SK-N-SH treated with all-trans-retinoic acid at 6 μM for 48 hours (cell line): ENCODE data around the gene EPHB2.
"Not testable (repeated sequence)": the region's sequence is repeated elsewhere in the genome, so short reads cannot be mapped to it uniquely, and the experiment has no call there.

Experiments
- ATAC-seq: fragments of 200-7000 bp; cut with Tn5 transposase; 3 replicates; pipeline ENCODE4 v1.9.1; 2020; ENCODE audit warnings: mild to moderate bottlenecking, moderate library complexity
- ARNTL ChIP-seq: fragments of 450-650 bp; formaldehyde crosslinking; IDR thresholded peaks from 2 replicates; pipeline ENCODE4 v1.5.0; 2020; ENCODE audit warnings: low read depth, mild to moderate bottlenecking, moderate library complexity, borderline replicate concordance
- GLIS3 ChIP-seq: fragments of 250-450 bp; sonication (Bioruptor Pico); IDR thresholded peaks from 2 replicates; pipeline ENCODE4 v1.5.0; 2020; ENCODE audit warnings: mild to moderate bottlenecking, moderate library complexity
- OSR1 ChIP-seq: fragments of 250-450 bp; sonication (Bioruptor Pico); IDR thresholded peaks from 2 replicates; pipeline ENCODE4 v1.8.0; 2022; ENCODE audit warnings: moderate library complexity, mild to moderate bottlenecking, inconsistent platforms
- POU6F1 ChIP-seq: fragments of 250-450 bp; sonication (Bioruptor Pico); IDR thresholded peaks from 2 replicates; pipeline ENCODE4 v1.8.0; 2021; ENCODE audit warnings: low read depth, mild to moderate bottlenecking, moderate library complexity, borderline replicate concordance
- PPARA ChIP-seq: fragments of 250-450 bp; sonication (Bioruptor Pico); IDR thresholded peaks from 2 replicates; pipeline ENCODE4 v1.5.0; 2020; ENCODE audit warnings: mild to moderate bottlenecking, borderline replicate concordance
- RARB ChIP-seq: fragments of 250-450 bp; sonication (Bioruptor Pico); IDR thresholded peaks from 2 replicates; pipeline ENCODE4 v1.8.0; 2021; ENCODE audit warnings: mild to moderate bottlenecking, moderate library complexity
- TCF4 ChIP-seq: fragments of 250-450 bp; sonication (Bioruptor Pico); IDR thresholded peaks from 2 replicates; pipeline ENCODE4 v1.8.0; 2021; ENCODE audit warnings: mild to moderate bottlenecking, moderate library complexity, borderline replicate concordance
- TOX ChIP-seq: fragments of 250-450 bp; sonication (Bioruptor Pico); IDR thresholded peaks from 2 replicates; pipeline ENCODE4 v1.8.0; 2021; ENCODE audit warnings: mild to moderate bottlenecking, moderate library complexity, borderline replicate concordance
- ZC3H10 ChIP-seq: fragments of 250-450 bp; sonication (Bioruptor Pico); IDR thresholded peaks from 2 replicates; pipeline ENCODE4 v1.5.1; 2021; ENCODE audit warnings: mild to moderate bottlenecking, moderate library complexity
- ZFP3 ChIP-seq: fragments of 250-450 bp; sonication (Bioruptor Pico); IDR thresholded peaks from 2 replicates; pipeline ENCODE4 v1.5.0; 2020; ENCODE audit warnings: mild to moderate bottlenecking, moderate library complexity
- ZFP30 ChIP-seq: fragments of 450-650 bp; formaldehyde crosslinking; IDR thresholded peaks from 2 replicates; pipeline ENCODE4 v1.5.0; 2022; ENCODE audit warnings: mild to moderate bottlenecking, moderate library complexity
- ZNF8 ChIP-seq: fragments of 450-650 bp; formaldehyde crosslinking; IDR thresholded peaks from 2 replicates; pipeline ENCODE4 v1.5.0; 2020; ENCODE audit warnings: mild to moderate bottlenecking, moderate library complexity
- TF ChIP-seq, protein P1 (sequence below): fragments of 250-450 bp; sonication (Bioruptor Pico); IDR thresholded peaks from 2 replicates; pipeline ENCODE4 v1.5.1; 2020; ENCODE audit warnings: low read depth, mild to moderate bottlenecking, moderate library complexity
- TF ChIP-seq, protein P2 (sequence below): fragments of 250-450 bp; sonication (Bioruptor Pico); IDR thresholded peaks from 2 replicates; pipeline ENCODE4 v1.5.1; 2021; ENCODE audit warnings: mild to moderate bottlenecking, moderate library complexity
- TF ChIP-seq, protein P3 (sequence below): fragments of 250-450 bp; sonication (Bioruptor Pico); IDR thresholded peaks from 2 replicates; pipeline ENCODE4 v1.5.0; 2020; ENCODE audit warnings: mild to moderate bottlenecking, moderate library complexity
- TF ChIP-seq, protein P4 (sequence below): fragments of 250-450 bp; sonication (Bioruptor Pico); IDR thresholded peaks from 2 replicates; pipeline ENCODE4 v1.8.0; 2020; ENCODE audit warnings: mild to moderate bottlenecking, moderate library complexity, borderline replicate concordance

EPHB2 gene

DNA sequence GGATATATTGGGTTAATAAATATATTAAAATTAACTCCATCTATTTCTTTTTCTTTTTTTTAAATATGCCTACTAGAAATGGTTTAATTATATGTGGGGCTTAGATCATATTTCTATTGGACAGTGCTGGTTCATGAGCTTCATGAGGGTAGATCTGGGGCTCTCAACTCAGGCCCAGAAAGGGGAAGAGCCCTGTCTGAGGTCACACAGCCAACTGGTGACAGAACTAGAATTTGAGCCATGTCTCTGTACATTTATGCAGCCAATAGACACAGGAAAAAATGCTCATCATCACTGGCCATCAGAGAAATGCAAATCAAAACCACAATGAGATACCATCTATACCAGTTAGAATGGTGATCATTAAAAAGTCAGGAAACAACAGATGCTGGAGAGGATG lies 5.1 kb upstream of the EPHB2 start (continued):
- TF ChIP-seq, protein P1, sequence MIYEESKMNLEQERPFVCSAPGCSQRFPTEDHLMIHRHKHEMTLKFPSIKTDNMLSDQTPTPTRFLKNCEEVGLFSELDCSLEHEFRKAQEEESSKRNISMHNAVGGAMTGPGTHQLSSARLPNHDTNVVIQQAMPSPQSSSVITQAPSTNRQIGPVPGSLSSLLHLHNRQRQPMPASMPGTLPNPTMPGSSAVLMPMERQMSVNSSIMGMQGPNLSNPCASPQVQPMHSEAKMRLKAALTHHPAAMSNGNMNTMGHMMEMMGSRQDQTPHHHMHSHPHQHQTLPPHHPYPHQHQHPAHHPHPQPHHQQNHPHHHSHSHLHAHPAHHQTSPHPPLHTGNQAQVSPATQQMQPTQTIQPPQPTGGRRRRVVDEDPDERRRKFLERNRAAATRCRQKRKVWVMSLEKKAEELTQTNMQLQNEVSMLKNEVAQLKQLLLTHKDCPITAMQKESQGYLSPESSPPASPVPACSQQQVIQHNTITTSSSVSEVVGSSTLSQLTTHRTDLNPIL (CRISPR knock-in tag): no peak
- TF ChIP-seq GLIS3 (CRISPR knock-in tag) (no peak), ZFP30 (CRISPR knock-in tag) (no peak), TOX (CRISPR knock-in tag) (no peak), PPARA (no peak), OSR1 (CRISPR knock-in tag) (no peak), ZFP3 (CRISPR knock-in tag) (no peak)
- TF ChIP-seq, all 23 proteins: peak for 0

- not testable (repeated sequence) for ATAC-seq
Measured at GRCh38 chr1:22706100-22706499, 4.5 kb upstream of the EPHB2 start.

DNA sequence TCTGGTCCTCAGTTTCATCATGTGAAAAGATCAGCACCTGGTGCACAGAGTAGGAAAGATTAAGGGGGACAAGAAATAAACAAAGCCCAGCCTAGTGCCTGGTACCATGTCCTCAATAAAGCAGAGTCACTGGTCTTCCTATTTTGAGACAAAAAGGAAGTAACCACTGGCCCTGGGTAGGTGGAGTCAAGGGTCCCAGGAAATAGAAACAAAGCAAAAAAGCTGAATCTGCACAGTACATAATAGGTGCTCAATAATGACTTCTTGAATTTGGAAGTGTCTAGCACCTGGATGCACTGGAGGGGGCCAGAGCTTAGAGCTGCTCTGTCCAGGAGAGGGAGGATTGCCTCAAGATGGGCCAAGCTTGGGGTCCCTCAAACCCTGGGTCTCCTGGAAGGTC lies 1.9 kb upstream of the EPHB2 start:
- ATAC-seq: no peak
- no peak for TF ChIP-seq TCF4 (CRISPR knock-in tag)
- no peak for TF ChIP-seq RARB (CRISPR knock-in tag)
- no peak for TF ChIP-seq ZC3H10 (CRISPR knock-in tag)
- TF ChIP-seq ZFP3 (CRISPR knock-in tag): no peak

DNA sequence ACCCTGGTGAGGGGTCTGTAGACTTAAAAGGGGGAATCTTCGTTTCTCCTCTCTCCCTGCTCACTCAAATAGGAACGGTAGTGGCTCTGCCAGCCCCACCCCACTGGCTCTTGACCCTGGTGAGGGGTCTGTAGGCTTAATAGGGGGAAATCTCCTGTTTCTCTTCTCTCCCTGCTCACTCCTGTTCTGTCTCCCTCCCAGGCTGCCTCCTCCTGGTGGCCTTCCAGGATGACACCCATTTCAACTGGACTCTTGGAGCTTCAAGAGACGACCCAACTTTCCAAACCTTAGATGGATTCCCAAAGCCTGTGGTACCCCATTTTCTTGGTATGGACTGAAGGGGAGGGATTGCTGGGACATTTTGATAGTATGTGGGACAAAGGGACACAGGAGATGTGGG lies 1.4 kb upstream of the EPHB2 start:
- TF ChIP-seq GLIS3 (CRISPR knock-in tag) (no peak), ZFP30 (CRISPR knock-in tag) (no peak), TOX (CRISPR knock-in tag) (no peak), POU6F1 (no peak), ZNF8 (CRISPR knock-in tag) (no peak), ZC3H10 (CRISPR knock-in tag) (no peak), OSR1 (CRISPR knock-in tag) (no peak), ARNTL (CRISPR knock-in tag) (no peak), PPARA (no peak)
- TF ChIP-seq, protein P2, sequence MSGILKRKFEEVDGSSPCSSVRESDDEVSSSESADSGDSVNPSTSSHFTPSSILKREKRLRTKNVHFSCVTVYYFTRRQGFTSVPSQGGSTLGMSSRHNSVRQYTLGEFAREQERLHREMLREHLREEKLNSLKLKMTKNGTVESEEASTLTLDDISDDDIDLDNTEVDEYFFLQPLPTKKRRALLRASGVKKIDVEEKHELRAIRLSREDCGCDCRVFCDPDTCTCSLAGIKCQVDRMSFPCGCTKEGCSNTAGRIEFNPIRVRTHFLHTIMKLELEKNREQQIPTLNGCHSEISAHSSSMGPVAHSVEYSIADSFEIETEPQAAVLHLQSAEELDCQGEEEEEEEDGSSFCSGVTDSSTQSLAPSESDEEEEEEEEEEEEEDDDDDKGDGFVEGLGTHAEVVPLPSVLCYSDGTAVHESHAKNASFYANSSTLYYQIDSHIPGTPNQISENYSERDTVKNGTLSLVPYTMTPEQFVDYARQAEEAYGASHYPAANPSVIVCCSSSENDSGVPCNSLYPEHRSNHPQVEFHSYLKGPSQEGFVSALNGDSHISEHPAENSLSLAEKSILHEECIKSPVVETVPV (CRISPR knock-in tag): no peak
- TF ChIP-seq, protein P3, sequence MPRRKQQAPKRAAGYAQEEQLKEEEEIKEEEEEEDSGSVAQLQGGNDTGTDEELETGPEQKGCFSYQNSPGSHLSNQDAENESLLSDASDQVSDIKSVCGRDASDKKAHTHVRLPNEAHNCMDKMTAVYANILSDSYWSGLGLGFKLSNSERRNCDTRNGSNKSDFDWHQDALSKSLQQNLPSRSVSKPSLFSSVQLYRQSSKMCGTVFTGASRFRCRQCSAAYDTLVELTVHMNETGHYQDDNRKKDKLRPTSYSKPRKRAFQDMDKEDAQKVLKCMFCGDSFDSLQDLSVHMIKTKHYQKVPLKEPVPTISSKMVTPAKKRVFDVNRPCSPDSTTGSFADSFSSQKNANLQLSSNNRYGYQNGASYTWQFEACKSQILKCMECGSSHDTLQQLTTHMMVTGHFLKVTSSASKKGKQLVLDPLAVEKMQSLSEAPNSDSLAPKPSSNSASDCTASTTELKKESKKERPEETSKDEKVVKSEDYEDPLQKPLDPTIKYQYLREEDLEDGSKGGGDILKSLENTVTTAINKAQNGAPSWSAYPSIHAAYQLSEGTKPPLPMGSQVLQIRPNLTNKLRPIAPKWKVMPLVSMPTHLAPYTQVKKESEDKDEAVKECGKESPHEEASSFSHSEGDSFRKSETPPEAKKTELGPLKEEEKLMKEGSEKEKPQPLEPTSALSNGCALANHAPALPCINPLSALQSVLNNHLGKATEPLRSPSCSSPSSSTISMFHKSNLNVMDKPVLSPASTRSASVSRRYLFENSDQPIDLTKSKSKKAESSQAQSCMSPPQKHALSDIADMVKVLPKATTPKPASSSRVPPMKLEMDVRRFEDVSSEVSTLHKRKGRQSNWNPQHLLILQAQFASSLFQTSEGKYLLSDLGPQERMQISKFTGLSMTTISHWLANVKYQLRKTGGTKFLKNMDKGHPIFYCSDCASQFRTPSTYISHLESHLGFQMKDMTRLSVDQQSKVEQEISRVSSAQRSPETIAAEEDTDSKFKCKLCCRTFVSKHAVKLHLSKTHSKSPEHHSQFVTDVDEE (CRISPR knock-in tag): no peak
- TF ChIP-seq, protein P4, sequence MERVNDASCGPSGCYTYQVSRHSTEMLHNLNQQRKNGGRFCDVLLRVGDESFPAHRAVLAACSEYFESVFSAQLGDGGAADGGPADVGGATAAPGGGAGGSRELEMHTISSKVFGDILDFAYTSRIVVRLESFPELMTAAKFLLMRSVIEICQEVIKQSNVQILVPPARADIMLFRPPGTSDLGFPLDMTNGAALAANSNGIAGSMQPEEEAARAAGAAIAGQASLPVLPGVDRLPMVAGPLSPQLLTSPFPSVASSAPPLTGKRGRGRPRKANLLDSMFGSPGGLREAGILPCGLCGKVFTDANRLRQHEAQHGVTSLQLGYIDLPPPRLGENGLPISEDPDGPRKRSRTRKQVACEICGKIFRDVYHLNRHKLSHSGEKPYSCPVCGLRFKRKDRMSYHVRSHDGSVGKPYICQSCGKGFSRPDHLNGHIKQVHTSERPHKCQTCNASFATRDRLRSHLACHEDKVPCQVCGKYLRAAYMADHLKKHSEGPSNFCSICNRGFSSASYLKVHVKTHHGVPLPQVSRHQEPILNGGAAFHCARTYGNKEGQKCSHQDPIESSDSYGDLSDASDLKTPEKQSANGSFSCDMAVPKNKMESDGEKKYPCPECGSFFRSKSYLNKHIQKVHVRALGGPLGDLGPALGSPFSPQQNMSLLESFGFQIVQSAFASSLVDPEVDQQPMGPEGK (CRISPR knock-in tag): no peak
- ATAC-seq: no peak
